MCF 10A (cell line): ENCODE measurements around the gene LRFN2. TPM values are rescaled to one million over a fixed set of nuclear protein-coding genes. Genes with fewer than 3 reads are reported as not detected.
A peak's percentile ranks its signal among the peaks of the same experiment; 100 is the strongest.

Experiments used
- BruUV-seq: library from RNA; stranded (reverse); fragments of 400-500 nt; replicated peaks from 2 replicates; lab custom pipeline; 2021; lab: Mats Ljungman, UMichigan
- CTCF ChIA-PET: fragments of 300-600 bp; sonication (Branson Sonifier 250); formaldehyde crosslinking; extraction: SDS; loops from one replicate; lab custom pipeline; 2021; ENCODE audit warnings: antibody characterized with exemption, inconsistent platforms; lab: Yijun Ruan, JAX
- POLR2A ChIA-PET: fragments of 300-600, 350-650 bp; sonication (Branson Sonifier 250); formaldehyde crosslinking; extraction: SDS; loops from one replicate; lab custom pipeline; 2020; ENCODE audit warnings: antibody characterized with exemption, inconsistent platforms; lab: Yijun Ruan, JAX
- DNase-seq: peaks from one replicate; pipeline ENCODE4 v3.0.0-alpha.2; 2018; ENCODE audit not compliant: unreplicated experiment
- H3K27ac Mint-ChIP-seq: one replicate; pipeline ENCODE4 v1.8.0; 2022; ENCODE audit warnings: mild to moderate bottlenecking, low read depth, mixed read lengths; ENCODE audit not compliant: unreplicated experiment
- H3K27me3 Mint-ChIP-seq: one replicate; pipeline ENCODE4 v1.8.0; 2022; ENCODE audit warnings: mixed read lengths; ENCODE audit not compliant: insufficient read depth, unreplicated experiment
- H3K36me3 Mint-ChIP-seq: one replicate; pipeline ENCODE4 v1.8.0; 2022; ENCODE audit warnings: mild to moderate bottlenecking, moderate library complexity, mixed read lengths; ENCODE audit not compliant: insufficient read depth, unreplicated experiment
- H3K4me1 Mint-ChIP-seq: one replicate; pipeline ENCODE4 v1.8.0; 2022; ENCODE audit warnings: mixed read lengths; ENCODE audit not compliant: insufficient read depth, unreplicated experiment
- H3K4me3 Mint-ChIP-seq: one replicate; pipeline ENCODE4 v1.8.0; 2022; ENCODE audit warnings: mild to moderate bottlenecking, moderate library complexity, mixed read lengths; ENCODE audit not compliant: unreplicated experiment
- H3K9me3 Mint-ChIP-seq: one replicate; pipeline ENCODE4 v1.8.0; 2022; ENCODE audit warnings: mixed read lengths; ENCODE audit not compliant: unreplicated experiment
- intact Hi-C: fragments of 100-400 bp; cut with micrococcal nuclease; formaldehyde crosslinking; loops from 2 replicates; pipeline ENCODE4 v1.14.1; 2022
- total RNA-seq: library from RNA; stranded (reverse); gene quantifications from 2 replicates; pipeline ENCODE4 v1.2.3, GENCODE V29; 2022
- TF ChIP-seq, protein P1 (sequence below): fragments of 200-600 bp; IDR thresholded peaks from one replicate; pipeline ENCODE4 v1.8.0; 2022; ENCODE audit warnings: antibody characterized with exemption, mild to moderate bottlenecking; ENCODE audit not compliant: unreplicated experiment

The LRFN2 gene
- total RNA-seq, 1 experiment from 2014 or later, result not detected

DNA sequence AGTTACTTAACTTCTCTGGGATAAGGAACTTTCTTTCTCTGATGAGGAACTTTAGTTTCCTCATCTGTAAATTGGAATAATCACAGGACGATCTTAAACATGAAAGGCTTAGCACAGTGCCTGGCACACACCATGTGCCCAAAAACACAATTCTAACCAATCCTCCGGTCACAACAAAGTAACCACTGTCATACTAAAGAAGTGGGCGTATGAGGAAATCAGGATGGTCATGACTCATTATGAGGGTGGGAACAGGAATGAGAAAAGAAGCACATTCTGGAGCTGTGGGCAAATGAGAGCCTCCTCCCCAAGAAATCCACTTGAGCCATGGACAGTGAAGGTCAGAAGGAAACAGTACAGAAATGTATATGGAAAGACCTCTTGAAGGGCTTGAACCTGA is 82.9 kb downstream of the LRFN2 start:
- TF ChIP-seq, protein P1, sequence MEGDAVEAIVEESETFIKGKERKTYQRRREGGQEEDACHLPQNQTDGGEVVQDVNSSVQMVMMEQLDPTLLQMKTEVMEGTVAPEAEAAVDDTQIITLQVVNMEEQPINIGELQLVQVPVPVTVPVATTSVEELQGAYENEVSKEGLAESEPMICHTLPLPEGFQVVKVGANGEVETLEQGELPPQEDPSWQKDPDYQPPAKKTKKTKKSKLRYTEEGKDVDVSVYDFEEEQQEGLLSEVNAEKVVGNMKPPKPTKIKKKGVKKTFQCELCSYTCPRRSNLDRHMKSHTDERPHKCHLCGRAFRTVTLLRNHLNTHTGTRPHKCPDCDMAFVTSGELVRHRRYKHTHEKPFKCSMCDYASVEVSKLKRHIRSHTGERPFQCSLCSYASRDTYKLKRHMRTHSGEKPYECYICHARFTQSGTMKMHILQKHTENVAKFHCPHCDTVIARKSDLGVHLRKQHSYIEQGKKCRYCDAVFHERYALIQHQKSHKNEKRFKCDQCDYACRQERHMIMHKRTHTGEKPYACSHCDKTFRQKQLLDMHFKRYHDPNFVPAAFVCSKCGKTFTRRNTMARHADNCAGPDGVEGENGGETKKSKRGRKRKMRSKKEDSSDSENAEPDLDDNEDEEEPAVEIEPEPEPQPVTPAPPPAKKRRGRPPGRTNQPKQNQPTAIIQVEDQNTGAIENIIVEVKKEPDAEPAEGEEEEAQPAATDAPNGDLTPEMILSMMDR, result no peak
- no TSS peak for BruUV-seq

DNA sequence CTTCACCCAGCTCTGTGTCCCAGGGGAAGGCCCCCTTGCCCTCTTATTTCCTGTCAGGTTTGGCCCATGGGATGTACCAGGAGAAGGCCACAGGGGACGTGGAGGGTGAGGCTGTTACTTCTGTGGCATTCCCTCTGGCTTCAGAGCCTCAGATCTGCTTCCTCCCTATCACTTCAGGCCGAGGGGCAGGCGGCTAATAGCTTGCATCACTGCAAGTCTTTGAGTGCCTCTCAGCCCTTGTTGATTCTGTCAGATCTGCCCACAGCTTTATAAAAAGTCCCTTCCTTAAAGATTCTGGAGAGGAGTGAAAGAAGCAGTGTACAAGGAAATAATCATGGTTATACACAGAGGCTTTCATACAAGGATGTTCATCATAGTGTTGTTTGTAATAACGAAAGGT is 86.9 kb downstream of the LRFN2 start:
- Mint-ChIP-seq H3K9me3 (peaks cover 21% of the 10 kb centered on the region), H3K36me3 (peaks cover 6% of the 10 kb centered on the region), H3K4me1 (no peaks in the 10 kb centered on the region), H3K4me3 (no peak overlapping the region), H3K27ac (no peak overlapping the region), H3K27me3 (no peaks in the 10 kb centered on the region)
- BruUV-seq, result no TSS peak
- TF ChIP-seq, protein P1, result no peak
- intact Hi-C loops, result no loop called here
- no peak for DNase-seq
- ChIA-PET CTCF (no interaction called here), POLR2A (no interaction called here)

More for the DNA sequence above, 82.9 kb downstream of the LRFN2 start:
- intact Hi-C loops, result no loop called here
- CTCF ChIA-PET, result interaction anchor here (0.5 kb wide), 1 partner anchor 378 kb away, joined by 3 read pairs; no protein-coding TSS in a partner anchor
- peak; percentile 33 for DNase-seq
- Mint-ChIP-seq H3K4me3 (no peak overlapping the region), H3K9me3 (peaks cover 26% of the 10 kb centered on the region), H3K27ac (no peak overlapping the region), H3K4me1 (no peaks in the 10 kb centered on the region), H3K36me3 (peaks cover 6% of the 10 kb centered on the region), H3K27me3 (no peaks in the 10 kb centered on the region)
- POLR2A ChIA-PET, result no interaction called here

DNA sequence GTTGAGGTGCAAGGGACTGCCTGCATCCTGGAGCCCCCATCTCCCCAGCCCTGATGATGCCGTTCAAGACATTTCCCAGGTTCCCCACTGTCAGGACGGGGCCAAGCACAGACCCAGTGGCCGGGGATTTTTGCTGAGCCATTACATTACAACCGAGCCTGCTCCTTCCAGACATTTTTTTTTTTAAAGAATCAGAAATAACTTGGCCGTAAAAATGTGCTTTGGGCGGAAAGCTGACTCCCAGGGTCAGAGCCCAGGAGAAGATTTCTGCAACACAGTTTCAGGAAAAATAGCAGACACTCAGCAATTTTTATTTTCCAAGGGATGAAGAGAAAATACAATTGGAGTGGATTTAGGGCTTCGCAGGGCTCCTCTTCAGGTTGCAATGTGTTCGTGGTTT is 87.9 kb downstream of the LRFN2 start:
- no TSS peak for BruUV-seq
- CTCF ChIA-PET, result no interaction called here

DNA sequence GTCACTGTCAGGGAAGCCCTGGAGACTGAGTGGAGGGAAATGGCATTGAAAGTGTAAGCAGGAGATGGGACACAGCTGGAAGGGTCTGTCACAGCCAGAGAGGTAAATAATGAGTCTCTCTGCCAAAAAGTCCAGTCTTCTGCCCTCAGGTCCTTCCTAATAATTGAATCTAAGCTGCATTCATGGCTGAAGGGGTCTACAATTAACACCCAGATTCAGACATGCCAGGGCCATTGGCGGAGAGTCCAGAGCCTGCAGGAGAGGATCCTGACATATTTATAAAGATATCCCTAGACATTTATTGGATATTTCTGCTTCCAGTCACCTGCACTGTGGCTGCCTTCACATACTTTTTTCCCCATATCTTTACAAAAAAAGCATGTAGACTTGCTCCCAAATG is 89.0 kb downstream of the LRFN2 start:
- no peak overlapping the region for H3K27ac Mint-ChIP-seq
- H3K36me3 Mint-ChIP-seq, result peaks cover 6% of the 10 kb centered on the region
- ChIA-PET CTCF (no interaction called here), POLR2A (no interaction called here)
- H3K4me3 Mint-ChIP-seq, result no peak overlapping the region
- H3K4me1 Mint-ChIP-seq, result no peaks in the 10 kb centered on the region
- BruUV-seq, result no TSS peak
- no peaks in the 10 kb centered on the region for H3K27me3 Mint-ChIP-seq
- TF ChIP-seq, protein P1, result no peak
- intact Hi-C loops, result no loop called here
- no peak for DNase-seq
- peaks cover 14% of the 10 kb centered on the region for H3K9me3 Mint-ChIP-seq

More for the DNA sequence above, 87.9 kb downstream of the LRFN2 start:
- Mint-ChIP-seq H3K27me3 (no peaks in the 10 kb centered on the region), H3K4me1 (no peaks in the 10 kb centered on the region), H3K4me3 (no peak overlapping the region), H3K27ac (no peak overlapping the region), H3K9me3 (peaks cover 21% of the 10 kb centered on the region), H3K36me3 (peaks cover 6% of the 10 kb centered on the region)
- POLR2A ChIA-PET, result no interaction called here
- TF ChIP-seq, protein P1, result no peak
- DNase-seq, result no peak
- intact Hi-C loops, result no loop called here
